ENCODE measurements around the gene SHISAL2A.

The SHISAL2A gene

DNA sequence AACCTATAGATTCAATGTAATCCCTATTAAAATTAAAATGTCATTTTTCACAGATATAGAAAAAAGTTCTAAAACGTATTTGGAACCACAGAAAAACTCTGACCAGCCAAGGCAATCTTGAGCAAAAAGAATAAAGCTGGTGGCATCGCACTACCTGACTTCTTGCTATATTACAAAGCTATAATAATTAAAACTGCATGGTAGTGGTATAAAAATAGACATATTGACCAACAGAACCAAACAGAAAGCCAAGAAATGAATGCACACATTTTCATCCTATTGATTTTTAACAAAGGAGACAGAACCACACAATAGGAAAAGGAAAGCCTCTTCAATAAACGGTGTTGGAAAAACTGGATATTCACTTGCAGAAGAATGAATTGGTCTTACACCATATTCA is 9.2 kb upstream of the SHISAL2A start:
- DNase-seq = no peak

GRCh38 chr1:52627028-52627427 is 5.9 kb upstream of the SHISAL2A start:
- DNase-seq = no peak

GRCh38 chr1:52628614-52629324 is 4.2 kb upstream of the SHISAL2A start:
- no peak for DNase-seq

- no peak for DNase-seq
Observed at GRCh38 chr1:52629325-52629643, 3.7 kb upstream of the SHISAL2A start.

- DNase-seq = no peak
Observed at GRCh38 chr1:52629667-52630066, 3.3 kb upstream of the SHISAL2A start.

- DNase-seq = no peak
Observed at GRCh38 chr1:52631759-52632331, 1.1 kb upstream of the SHISAL2A start.

- DNase-seq = no peak
Observed at GRCh38 chr1:52633291-52633754, 355 bp downstream of the SHISAL2A start.

- no peak for DNase-seq
Observed at GRCh38 chr1:52634111-52634510, 1.1 kb downstream of the SHISAL2A start.

DNA sequence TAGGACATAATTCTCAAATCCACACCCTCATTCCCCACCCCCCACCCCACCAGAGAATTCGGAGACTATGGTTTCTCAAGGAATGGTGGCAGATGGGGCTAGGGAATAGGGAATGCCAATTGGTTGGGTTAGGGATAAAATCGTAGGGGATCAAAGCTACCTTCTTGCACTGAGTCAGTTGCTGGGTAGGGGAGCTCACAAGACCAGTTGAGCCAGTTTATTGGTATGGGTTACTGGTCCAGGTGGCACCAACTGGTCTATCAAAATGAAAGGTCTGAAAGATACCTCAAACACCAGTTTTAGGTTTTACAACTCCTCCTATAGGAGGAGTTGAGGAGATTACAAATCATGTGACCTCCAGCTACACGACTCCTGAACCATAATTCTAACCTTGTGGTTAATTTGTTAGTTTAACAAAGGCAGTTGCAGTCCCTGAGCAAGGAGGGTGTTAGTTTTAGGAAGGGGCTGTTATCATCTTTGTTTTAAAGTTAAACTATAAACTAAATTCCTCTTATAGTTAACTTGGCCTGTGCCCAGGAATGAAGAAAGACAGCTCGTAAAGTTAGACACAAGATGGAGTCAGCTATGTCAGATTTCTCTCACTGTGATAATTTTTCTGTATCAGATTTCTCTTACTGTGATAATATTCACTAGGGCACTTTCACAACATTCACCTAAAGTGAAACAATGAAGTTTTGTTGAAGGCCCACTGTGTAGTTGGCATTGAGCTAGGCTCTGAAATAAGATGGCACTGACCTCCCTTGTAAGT is 2.5 kb downstream of the SHISAL2A start:
- DNase-seq = no peak

DNA sequence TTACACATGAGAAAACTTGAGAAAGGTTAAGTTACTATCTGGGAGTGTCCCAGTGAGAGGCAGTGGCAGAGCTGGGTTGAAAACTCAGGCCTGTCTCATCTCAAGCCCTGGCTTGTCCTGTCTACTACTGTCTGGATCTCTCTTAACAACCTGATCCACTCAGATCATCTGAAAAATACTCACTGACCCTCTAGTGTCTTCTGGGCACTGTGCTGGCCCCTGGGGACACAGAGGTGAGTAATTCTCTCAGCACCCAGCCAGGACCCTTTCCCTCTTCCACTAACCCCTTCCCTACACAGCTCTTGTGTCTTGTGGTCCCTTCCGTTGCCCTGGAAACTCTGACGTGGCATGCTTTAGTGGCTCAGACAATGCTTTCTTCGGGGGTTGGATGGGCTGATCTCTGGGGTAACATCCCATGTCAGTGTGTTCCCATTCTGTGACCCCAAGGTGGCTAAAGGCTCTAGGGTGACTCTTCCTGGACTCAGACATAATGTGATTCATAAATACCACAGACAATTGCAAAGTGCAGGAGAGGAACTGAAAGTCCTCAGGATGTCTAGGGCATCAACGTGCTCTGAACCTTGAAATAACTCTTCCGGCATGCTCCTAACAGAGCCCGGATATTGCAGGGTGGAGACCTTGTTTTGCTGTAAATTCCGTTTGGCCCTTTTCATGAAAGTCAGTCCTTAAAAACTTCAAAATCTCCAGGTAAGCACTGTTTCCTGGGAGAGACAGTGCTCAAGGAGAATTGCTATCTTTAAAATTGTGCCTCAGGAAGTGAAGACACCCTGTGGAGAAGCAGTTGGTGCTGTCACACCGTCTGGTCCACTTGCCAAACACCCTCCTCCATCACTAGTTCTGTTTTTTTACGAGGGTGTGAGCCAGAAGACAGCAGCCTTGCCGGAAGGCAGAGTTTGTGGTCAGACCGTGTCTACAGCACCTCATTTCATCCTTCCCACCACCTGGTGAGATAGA is 4.0 kb downstream of the SHISAL2A start:
- no peak for DNase-seq

DNA sequence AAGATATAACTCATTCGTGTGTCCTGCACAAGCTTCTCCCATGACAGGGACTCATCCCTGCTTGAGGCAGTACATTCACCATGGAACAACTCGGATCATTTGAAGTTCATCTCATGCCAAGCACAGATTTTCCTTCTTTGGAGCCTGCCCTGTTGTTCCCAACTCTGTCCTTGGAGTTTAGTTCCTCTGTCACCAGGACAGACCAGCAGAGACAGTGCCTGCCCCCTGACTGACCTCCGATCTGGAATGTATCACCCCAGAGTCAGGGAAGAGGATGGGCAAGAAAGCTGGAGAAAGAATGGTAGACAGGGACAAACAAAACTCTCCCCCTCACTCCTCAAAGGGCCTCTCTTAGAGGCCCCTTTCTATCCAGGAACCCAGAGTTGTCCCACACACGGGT is 5.0 kb downstream of the SHISAL2A start:
- DNase-seq = no peak

GRCh38 chr1:52640697-52641096 is 7.7 kb downstream of the SHISAL2A start:
- no peak for DNase-seq

- DNase-seq = no peak
Observed at GRCh38 chr1:52641307-52641706, 8.3 kb downstream of the SHISAL2A start.

DNA sequence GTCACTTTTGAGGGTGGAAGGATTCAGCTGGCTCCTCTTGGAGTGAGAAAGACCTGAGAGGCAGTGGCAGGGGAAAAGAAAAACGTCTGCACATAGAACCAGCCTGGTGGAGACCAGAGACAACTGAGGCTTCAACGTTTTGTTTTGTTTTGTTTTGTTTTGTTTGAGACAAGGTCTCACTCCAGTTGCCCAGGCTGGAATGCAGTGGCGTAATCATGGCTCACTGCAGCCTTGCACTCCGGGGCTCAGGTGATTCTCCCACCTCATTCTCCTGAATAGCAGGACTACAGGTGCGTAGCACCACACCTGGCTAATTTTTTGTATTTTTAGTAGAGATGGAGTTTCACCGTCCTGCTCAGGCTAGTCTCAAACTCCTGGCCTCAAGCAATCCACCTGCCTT is 12.3 kb downstream of the SHISAL2A start:
- DNase-seq = no peak

DNA sequence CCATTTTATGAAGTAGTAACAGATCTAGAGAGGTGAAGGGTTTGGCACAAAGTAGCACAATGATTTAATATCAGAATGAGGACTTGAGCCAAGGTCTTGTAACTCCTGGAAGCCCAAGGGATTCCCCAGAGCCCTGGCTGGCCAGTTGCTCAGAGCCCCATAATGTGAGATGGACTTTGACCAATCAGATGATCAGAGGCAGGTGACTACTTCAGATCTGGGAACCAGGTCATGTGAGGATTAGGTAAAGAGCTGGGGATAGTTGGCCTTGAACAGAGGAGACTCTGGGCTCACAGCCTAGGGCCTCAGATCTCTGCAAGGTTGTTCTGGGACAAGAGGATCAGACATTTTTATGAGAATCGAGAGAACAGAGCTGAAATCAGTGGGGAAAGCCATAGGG is 18.9 kb downstream of the SHISAL2A start:
- no peak for DNase-seq

- DNase-seq = no peak
Observed at GRCh38 chr1:52653207-52653849, 20.4 kb downstream of the SHISAL2A start.

DNA sequence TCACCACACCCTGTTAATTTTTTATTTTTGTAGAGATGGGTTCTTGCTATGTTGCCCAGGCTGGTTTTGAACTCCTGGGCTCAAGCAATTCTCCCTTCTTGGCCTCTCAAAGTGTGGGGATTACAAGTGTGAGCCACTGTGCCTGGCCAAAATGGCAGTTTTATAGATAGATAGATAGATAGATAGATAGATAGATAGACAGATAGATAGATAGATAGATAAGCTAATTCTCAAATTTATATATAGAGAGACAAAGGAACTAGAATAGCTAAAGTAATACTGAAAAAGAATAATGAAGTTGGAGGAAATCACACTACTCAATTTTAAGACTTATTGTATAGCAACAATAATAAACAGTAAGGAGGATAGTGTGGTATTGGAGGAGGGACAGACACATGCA is 21.1 kb downstream of the SHISAL2A start:
- DNase-seq = no peak

- no peak for DNase-seq
Observed at GRCh38 chr1:52657702-52658101, 24.7 kb downstream of the SHISAL2A start.

GRCh38 chr1:52658795-52659194 is 25.8 kb downstream of the SHISAL2A start:
- DNase-seq = no peak

- no peak for DNase-seq
Observed at GRCh38 chr1:52659356-52659755, 26.4 kb downstream of the SHISAL2A start.

DNA sequence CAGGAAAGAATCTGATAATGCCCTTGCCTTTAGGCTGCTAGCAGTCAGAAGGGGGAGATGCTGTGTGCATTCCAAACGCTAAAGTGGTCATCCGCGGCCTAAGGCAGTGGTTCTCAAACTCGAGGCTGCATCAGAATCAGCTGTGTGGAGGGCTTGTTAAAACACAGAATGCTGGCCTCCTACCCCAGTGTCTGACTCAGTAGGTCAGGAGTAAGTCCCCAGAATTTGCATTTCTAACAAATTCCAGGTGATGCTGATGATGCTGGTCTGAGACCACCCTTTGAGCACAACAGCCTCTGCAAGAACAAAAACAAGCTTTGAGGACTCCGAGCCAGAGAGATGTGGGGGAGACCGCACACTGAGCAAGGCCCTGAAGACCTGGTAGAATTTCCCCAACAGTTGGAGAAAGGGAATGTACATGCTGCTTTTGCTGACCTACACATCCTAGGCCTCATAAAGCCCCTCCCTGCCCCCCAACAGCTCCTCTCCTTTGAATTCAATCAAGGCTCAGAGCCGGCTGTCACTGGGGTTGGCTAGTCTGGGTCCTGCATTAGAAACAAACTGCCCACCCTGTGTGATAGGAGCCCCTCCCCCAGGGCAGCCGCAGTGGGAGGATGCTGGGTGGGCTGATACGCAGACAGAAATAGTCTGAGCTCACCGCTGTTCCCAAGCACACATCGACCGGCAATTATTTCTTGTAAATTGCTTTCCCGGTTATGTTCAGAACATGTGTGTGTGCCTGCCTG is 27.1 kb downstream of the SHISAL2A start:
- peak; percentile 3 for DNase-seq

GRCh38 chr1:52660807-52661206 is 27.8 kb downstream of the SHISAL2A start:
- no peak for DNase-seq
